Measurements from ENCODE around the gene PARVB.

GRCh38 chr22:44127356-44127755, 103.3 kb downstream of the PARVB start:
- TF ChIP-seq CTCF (IDR thresholded peaks at IDR 0.05) (no peak), EZH2phosphoT487 (IDR thresholded peaks at IDR 0.05) (no peak)

Measured in neural progenitor cell (in vitro differentiated cells).